GM19452 (cell line): ENCODE data around the gene TACR2.
A peak's percentile ranks its signal among the peaks of the same experiment; 100 is the strongest.

Experiments
- ATAC-seq: cut with Tn5 transposase; IDR thresholded peaks from one replicate; pipeline ENCODE4 v1.9.1; 2021; ENCODE audit not compliant: unreplicated experiment

The TACR2 gene

GRCh38 chr10:69405221-69405620, 11.5 kb downstream of the TACR2 start:
- no peak for ATAC-seq

- no peak for ATAC-seq
These were observed 11.9 kb downstream of the TACR2 start for GRCh38 chr10:69404786-69405185.

GRCh38 chr10:69403519-69403918, 13.2 kb downstream of the TACR2 start:
- ATAC-seq = no peak

DNA sequence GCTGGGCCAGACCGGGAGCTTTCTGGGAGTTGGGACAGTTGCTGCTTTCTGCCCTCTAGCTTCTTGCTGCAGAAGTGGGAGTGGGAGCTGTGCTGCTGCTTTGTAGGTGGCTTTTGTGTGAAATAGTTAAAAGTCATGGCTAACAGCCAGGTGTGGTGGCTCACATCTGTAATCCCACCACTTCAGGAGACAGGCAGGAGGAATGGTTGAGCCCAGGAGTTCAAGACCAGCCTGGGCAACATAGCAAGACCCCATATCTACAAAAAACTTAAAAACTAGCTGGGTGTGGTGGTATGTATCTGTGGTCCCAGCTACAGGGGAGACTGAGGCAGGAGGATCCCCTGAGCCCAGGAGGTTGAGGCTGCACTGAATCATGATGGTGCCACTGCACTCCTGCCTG, 13.7 kb downstream of the TACR2 start:
- no peak for ATAC-seq

- ATAC-seq = no peak
These were observed 14.3 kb downstream of the TACR2 start for GRCh38 chr10:69402386-69402785.

- no peak for ATAC-seq
These were observed 15.3 kb downstream of the TACR2 start for GRCh38 chr10:69401416-69401815.

DNA sequence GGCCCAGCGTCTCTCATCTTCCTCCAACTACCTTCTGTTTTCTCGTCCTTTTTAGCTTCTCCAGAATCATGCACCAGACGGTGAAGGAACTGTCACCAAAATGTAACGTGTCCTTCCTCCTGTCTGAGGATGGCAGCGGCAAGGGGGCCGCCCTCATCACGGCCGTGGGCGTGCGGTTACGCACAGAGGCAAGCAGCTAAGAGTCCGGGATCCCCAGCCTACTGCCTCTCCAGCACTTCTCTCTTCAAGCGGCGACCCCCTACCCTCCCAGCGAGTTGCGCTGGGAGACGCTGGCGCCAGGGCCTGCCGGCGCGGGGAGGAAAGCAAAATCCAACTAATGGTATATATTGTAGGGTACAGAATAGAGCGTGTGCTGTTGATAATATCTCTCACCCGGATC, 15.8 kb downstream of the TACR2 start:
- no peak for ATAC-seq

DNA sequence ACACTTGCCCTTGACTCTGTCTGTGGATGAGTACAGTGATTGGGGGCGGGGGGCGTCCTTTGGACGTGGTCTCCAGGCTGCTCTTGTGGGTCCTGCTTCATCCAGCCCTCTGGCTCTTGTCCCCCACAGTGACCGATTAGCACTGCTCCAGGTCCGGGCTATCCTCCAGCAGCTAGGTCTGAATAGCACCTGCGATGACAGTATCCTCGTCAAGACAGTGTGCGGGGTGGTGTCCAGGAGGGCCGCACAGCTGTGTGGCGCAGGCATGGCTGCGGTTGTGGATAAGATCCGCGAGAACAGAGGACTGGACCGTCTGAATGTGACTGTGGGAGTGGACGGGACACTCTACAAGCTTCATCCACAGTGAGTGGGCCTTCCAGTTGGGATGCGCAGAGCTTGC, 18.3 kb downstream of the TACR2 start:
- ATAC-seq = no peak

GRCh38 chr10:69397972-69398371, 18.7 kb downstream of the TACR2 start:
- ATAC-seq = no peak

- no peak for ATAC-seq
These were observed 22.7 kb downstream of the TACR2 start for GRCh38 chr10:69394020-69394419.

DNA sequence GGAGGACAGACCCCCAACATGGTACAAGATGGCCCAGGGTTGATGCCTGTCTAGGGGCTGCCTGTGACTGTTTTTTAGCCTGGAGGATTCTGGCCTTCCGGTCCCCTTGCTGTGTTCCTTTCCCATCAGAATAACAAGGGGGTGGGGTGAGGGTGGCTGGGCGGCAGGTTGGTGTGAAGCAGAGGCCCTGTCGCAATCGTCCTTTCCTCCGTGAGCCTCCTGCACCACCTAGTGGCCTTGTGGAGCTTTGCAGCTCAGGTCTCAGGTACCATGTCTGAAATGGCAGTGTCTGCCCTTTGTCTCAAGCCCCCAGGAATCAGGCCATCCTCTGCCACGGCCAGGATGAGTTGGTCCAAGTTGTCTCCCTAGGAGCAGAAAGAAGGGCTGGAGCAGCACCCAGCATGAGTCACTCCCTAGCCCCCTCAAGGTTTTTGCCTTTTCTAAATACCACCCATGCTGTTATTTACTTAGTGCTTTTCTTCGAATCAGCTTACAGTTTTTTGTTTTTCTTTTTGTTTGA, 24.2 kb downstream of the TACR2 start:
- ATAC-seq = peak; percentile 78

GRCh38 chr10:69391158-69391557, 25.6 kb downstream of the TACR2 start:
- no peak for ATAC-seq

GRCh38 chr10:69389827-69390490, 26.8 kb downstream of the TACR2 start:
- no peak for ATAC-seq

GRCh38 chr10:69388488-69388887, 28.2 kb downstream of the TACR2 start:
- no peak for ATAC-seq

DNA sequence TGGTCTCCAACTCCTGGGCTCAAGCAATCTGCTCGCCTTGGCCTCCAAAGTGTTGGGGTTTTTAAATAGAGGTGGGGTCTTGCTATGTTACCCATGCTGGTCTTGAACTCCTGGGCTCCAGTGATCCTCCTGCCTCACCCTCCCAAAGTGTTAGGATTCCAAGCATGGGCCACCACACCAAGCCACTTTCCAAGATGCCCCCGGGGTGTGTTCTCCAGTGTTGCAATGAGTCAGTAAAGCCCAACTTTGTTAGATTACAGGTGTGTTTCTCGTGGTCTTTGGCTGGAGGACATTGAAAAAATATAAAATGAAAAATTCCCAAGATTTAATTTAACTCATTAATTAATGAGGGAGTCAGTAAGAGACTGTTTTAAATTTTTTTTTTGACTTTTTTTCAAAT, 29.2 kb downstream of the TACR2 start:
- ATAC-seq = no peak

- ATAC-seq = no peak
These were observed 31.0 kb downstream of the TACR2 start for GRCh38 chr10:69385454-69386350.

DNA sequence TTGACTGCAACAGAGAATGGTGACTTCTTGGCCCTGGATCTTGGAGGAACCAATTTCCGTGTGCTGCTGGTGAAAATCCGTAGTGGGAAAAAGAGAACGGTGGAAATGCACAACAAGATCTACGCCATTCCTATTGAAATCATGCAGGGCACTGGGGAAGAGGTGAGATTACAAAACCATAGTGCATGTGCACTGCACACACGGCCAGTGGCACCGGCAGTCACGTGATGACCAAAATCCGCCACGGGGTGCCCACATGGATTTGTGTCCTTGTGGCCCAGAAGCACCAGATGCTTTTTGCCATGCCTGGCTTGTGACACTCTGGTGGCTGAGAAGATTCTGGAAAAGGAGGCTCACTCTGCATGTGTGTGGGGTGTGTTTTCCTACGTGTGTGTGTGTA, 32.4 kb downstream of the TACR2 start:
- ATAC-seq = no peak

DNA sequence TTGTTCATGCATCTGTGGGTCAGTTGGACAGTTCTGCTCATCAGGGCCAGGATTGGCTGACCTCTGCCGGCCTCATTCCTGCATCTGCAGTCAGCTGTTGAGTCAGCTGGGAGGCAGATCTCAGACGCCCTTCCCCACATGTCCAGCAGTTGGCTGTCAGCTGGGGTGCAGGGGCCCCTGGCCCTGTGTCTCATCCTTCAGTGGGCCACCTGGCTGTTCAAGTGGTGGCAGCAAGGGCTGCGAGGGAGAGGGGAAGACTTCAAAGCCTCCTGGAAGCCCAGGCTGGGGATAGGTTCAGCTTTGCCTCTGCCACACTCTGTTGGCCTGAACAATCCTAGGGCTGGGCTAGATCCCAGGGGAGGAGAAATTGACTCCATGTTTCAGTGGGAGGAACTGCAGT, 33.2 kb downstream of the TACR2 start:
- ATAC-seq = no peak

DNA sequence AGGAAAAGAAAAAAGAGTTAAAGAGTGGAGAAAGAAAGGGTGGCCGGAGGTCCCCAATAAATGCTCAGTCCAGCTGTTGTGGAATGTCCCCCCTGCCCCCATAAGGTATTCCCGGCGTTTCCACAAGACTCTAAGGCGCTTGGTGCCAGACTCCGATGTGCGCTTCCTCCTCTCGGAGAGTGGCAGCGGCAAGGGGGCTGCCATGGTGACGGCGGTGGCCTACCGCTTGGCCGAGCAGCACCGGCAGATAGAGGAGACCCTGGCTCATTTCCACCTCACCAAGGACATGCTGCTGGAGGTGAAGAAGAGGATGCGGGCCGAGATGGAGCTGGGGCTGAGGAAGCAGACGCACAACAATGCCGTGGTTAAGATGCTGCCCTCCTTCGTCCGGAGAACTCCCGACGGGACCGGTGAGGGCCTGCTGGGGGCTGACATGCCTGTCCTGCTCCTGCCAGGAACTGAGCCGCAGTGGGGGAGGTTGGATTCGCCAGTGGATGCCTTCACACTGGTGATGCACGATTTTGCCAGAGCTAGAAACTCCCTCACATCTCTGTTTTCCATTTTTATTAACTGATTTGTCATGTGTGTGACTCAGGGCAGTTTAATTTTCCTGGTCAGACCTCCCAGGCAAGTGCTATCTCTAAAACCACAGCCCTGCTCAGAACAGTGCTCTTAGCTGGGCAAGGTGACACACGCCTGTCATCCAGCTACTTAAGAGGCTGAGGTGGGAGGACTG, 34.2 kb downstream of the TACR2 start:
- ATAC-seq = no peak

- ATAC-seq = no peak
These were observed 36.9 kb downstream of the TACR2 start for GRCh38 chr10:69379800-69380199.

DNA sequence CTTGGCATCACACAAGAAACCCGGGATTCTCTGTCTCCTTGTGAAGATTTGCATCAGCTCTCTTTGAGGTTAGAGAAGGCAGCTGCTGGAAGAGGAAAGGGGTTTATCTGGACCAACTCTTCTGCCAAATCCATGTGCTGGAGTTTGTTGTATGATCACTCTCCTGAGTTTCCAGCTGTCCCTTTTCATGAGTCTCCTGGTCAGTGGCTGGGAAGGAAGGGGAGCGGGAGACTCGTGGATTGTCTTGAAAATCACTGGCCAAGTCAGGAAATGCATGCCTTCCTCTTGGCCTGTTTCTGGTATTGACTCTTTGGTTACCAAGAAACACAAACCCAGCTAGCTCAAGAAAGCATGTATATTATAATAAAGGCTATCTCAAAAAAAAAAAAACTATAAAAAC, 38.8 kb downstream of the TACR2 start:
- no peak for ATAC-seq

- ATAC-seq = no peak
These were observed 39.5 kb downstream of the TACR2 start for GRCh38 chr10:69377191-69377590.
